NCI-H128 (cell line): ENCODE measurements around the gene SYTL2.
"Not testable (repeated sequence)": the region's sequence is repeated elsewhere in the genome, so short reads cannot be mapped to it uniquely, and the experiment has no call there.

Experiments used
- DNase-seq: peaks from one replicate; lab custom pipeline; 2025; ENCODE audit not compliant: unreplicated experiment; lab: John Stamatoyannopoulos, UW

SYTL2 gene

DNA sequence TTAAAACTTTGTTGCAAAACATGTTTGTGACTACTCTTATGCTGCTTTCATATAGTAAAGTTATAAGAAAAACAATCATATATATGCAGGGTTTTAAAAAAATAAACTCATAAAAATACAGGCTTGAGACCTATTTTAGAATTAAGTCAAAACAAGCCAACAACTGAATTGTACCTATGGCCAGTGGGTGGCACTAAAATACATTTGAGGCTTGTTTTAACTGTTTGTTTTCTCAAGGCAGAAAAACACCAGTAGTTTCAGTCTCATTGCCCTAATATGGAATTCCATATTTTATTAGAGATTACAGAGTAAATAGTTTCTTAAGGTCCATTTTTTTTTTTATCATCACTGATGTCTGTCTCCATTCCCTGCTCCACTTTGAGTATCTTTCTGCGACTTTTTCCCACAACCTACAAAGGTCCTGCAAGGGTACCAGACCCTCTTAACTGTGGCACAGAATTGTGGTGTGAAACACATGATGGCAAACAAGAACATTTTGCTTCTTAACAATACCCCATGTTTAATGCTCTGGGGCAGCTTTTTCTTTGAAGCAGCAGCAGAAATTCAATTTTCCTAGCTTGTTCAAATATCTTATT lies 116.5 kb downstream of the SYTL2 start:
- DNase-seq = no peak

DNA sequence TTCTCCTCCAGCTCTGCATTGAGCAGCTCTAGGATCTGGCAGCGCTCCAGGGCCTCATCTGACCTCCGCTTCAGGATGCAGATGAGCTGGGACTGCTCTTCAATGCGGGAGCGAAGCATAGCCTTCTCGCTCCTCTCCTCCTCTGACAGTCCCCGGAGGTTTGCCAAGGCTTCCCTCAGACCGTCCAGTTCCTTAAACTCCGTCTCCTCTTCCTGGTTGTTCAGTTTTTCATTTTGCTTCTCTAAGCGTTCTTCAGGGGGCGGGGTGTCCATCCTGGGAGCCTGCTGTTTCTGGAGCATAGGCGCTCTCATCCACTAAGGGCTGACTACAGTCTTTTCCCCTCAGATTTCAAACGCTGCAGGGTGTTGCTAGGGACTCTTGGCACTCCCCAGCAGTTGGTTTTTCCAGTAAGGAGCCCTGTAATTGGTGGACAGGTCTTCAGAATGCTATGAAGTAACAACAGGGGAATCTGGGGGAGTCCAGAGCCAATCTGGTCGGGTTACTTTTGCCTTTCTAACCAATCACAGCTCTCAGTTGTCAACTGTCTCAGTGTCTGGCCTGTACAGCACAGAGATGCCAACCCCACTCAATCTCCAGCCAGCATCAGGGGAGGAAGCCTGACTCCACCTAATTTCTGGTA lies 125.0 kb downstream of the SYTL2 start, which contains the start of gene CCDC89:
TSS of gene CCDC89 (minus strand) at position 376 of the 640 bp plus-strand sequence. CDS start at position 311, 65 bp downstream.
- DNase-seq = no peak

DNA sequence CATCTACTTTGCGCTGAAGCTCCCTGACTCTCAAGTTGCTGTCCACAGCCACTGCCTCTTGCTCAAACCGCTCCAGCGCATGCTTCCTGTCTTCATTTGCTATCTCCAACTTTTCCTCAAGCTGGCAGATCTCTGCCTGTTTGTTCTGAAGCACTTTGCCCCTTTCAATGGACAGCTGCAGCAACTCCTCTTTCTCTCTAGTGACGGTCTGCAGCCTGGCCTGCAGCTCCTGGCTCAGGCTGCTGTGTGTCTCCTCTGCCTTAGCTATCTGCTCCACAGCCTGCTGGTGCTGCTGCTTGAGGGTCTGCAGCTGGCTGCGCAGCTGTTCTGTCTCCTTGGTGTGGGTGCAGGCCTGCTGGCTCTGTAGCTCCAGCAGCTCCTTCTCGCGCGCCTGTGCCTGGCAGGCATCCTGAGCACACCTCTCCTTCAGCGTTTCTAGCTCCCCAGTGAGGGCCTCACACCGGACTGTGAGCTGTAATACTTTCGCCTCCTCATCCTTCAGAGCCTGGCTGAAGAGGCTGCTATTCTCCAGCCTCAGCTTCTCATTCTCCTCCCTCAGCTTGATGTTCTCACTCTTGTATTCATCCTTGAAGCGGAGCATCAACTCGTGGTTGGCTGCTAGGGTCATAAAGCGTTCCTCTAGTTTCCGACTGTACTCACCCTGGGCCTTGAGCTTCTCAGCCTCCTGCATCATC lies 125.7 kb downstream of the SYTL2 start:
- no peak for DNase-seq

DNA sequence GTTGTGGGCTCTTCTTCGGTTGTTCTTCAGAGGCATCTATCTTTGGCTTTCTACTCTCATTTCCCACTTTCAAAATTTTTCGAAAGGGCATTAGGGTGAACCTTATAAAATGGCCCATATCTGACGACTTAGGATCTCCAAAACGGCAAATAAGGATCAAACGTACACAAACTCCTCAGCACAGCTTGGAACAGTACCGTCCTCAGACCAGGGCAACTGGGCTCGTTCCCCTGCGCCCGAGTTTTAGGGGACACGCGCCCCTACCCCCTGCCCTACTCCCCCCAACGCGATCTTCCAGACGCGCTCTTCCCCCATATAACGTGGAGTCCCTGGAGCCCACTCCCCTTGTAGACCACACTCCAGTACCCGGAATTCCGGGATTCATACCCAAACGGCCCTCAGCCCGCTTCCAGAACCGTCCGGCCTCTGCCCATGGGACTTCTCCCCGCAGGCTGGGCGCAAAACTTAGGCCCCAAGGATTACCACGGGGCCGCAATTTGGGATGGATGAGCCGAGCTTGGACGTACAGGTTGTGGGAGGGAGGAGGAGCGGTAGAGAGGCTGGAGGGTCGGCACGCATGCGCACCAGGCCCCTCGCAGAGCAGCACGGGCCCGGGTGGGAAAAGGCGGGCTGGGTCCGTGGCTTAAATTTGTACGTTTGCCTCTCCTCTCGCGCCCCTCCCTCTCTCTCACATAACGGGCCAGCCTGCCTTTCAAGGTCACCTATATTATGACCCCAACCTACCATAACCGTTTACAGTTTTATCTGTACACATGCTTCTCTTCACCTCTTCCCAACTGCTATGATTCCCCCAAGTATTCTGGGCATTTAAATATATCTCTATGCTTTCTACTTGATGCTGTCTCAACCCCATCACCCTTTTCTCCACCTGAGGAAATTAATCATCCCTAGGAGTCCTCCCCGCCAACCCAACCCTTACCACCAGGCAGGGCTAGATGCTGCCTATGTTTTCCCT lies 128.3 kb downstream of the SYTL2 start:
- no peak for DNase-seq

DNA sequence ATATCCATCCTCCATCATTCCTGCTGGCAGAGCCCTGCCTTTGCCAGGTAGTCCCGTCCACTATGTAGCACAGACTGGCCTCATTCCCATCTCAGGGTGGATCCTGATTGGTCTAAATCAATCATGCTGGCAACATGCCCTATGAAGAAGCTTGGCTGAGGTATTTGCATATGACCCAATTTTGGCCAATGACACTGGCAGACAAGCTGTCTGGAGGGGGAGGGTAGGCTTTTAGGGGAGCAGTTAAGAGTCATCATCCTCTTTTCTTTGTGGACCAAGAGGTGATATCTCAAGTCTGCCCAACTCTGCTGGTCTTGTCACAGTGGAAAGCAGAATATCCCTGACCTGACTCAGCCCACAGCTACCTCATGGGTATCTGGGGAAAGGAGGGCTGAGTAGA lies 130.0 kb downstream of the SYTL2 start:
- DNase-seq = no peak

DNA sequence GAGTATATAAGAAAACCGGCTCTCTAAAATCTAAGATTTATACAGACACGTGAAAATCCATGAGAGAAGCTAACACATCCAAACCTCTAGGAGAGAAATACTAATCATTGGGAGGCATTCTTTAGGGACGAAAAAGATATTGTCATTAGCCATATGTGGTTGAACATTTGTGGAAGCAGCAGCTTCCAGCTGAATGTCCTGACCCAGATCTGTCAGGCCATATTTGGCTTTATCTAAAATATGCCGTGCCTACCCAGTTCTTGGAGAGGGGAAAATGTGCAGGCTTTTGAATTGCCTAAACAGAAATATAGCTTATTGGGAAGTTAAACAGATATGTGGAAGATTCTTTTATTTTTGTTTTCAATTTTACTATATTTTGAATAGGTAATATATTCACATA lies 131.4 kb downstream of the SYTL2 start:
- no peak for DNase-seq

DNA sequence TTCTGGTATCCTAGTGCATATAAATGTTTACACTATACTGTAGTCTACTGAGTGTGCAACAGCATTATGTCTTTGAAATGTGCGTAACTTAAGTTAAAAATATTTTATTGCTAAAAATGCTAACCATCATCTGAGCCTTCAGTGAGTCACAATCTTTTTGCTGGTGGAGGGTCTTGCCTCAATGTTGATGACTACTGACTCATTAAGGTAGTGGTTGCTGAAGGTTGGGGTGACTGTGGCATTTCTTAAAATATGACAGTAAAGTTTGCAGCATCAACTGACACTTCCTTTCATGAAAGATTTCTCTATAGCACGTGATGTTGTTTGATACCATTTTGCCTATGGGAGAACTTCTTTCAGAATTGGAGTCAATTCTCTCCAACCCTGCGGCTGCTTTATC lies 137.5 kb downstream of the SYTL2 start:
- DNase-seq = no peak

DNA sequence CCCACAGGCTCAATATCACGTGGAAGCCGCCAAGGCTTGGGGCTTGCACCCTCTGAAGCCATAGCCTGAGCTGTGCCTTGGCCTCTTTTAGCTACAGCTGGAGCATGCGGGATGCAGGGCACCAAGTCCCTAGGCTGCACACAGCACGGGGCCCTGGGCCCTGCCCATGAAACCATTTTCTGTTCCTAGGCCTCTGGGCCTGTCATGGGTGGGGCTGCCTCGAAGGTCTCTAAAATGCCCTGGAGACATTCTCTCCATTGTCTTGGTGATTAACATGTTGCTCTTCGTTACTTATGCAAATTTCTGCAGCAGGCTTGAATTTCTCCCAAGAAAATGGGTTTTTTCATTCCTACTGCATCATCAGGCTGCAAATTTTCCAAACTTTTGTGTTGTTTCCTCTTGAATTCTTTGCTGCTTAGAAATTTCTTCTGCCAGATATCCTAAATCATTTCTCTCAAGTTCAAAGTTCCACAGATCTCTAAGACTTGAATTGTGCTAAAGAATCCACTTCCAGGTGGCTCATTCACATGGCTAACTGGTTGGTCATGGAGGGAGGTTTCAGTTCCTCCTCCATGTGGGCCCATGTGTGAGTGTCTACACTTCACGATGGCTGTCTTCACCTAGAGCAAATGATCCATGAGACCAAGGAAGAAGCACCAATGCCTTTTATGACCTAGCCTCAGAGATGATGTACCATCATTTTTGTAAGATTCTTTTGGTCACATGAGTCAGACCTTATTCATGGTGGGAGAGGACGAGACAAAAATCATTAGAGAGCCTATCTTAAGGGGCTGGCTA lies 138.6 kb downstream of the SYTL2 start:
- DNase-seq = no peak

DNA sequence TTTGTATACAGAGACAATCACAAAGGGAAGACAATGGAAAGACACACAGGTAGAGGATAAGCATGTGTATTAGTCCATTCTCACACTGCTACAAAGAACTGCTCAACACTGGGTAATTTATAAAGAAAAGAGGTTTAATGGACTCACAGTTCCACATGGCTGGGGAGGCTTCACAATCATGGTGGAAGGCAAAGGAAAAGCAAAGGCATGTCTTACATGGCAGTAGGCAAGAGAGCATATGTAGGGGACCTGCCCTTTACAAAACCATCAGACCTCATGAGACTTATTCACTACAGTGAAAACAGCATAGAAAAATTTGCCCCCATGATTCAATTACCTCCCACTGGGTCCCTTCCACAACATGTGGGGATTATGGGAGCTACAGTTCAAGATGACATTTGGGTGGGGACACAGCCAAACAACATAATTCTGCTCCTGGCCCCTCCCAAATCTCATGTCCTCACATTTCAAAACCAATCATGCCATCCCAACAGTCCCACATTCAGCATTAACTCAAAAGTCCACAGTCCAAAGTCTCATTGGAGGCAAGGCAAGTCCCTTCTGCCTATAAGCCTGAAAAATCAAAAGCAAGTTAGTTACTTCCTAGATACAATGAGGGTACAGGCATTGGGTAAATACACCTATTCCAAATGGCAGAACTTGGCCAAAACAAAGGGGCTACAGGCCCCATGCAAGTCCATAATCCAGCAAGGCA lies 139.8 kb downstream of the SYTL2 start:
- DNase-seq = not testable (repeated sequence)

DNA sequence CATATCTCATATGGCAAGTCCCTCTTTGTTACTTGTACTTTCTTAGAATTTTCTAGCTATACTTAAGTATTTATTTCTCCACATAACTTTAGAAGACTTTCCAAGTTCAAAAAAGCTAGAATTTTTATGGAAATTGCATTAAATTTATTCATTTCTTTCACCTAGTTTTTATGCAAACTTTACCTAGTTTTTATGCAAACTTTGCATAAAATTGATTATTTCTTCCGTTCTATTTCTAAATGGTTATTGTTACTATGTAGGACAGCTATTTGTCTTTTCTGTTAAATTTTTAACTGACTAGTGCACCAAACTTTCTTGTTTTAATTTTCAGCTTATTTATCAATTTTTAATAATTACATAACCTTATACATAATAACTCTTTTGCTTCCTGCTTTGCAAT lies 142.8 kb downstream of the SYTL2 start:
- DNase-seq = no peak

DNA sequence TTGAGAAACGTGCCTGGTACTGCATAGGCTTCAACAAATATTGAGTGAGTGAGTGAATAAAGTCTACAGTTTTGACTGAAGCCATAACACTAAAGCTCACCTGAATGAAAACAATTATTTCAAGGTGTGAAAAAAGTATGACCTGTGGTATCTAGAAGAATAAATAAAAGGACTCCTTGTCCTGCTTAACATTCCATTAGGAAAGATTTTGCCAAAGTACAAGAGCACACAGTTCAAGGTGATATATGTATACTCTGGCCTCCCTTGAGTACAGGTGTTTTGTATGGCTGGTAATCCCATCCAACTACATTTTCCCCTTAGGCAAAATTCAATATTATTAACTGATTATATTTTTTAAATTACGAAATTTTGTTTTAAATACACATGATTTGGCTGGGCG lies 144.3 kb downstream of the SYTL2 start:
- DNase-seq = no peak

DNA sequence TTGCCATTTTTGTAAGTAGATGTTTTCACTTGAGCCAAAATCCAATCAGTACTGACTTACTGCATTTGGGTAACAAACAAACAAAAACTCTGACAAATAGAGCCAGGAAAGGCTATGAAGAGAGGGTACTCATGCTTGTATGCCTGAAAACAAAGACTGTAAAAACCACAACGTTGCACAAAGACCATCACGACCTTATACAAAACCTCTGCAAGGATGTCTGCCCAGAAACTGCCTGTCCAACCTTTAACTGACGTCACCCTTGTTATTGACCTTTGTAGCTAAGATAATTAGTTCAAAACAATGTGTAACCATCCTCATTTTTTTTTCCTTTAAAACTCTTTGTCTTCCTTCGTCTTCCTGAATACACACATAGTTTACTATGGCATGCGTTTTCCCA lies 145.2 kb downstream of the SYTL2 start:
- DNase-seq = no peak

DNA sequence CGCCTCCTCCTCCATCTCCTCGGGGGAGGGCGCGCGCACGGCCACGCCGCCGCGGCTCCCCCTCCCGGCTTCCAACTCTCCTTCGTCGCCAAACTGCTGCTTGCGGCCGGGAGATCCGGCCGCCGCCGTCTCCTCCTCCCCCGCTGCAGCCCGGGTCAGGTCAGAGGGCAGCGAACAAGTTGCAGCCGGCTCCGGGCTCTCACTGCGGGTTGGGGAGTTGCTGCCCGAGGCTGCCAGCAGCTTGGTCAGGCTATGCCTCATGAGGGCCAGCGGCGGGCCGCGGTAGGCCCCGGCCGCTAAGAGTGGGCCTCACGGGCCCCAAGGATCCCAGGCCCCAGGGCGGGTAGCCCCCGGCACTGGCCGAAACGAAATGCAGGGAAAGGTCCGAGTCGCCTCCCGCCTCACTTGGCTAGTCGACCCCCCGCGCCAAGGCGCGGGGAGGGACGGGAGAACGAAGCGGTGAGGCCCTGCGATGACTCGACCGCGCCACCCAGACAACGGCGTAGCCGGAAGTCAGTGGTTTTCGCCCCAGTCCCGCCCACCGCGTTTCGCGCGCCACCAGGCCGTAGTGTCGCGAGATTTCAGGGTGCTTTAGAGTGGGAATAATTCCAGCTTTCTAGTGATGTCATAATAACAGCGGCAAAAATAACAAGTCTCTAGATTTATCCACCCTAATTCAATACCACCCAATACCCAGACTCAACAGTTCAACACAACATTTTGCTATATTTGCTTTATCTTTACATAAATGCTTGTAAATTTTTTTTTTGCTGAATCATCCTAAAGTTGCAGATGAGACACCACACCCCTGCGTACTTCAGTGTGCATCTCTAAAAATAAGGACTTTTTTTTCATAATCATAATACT lies 146.1 kb downstream of the SYTL2 start, which contains the start of gene CREBZF:
TSS of gene CREBZF (minus strand) at position 515 of the 867 bp plus-strand sequence. CDS start at position 261, 254 bp downstream.
- DNase-seq = peak; percentile 95

DNA sequence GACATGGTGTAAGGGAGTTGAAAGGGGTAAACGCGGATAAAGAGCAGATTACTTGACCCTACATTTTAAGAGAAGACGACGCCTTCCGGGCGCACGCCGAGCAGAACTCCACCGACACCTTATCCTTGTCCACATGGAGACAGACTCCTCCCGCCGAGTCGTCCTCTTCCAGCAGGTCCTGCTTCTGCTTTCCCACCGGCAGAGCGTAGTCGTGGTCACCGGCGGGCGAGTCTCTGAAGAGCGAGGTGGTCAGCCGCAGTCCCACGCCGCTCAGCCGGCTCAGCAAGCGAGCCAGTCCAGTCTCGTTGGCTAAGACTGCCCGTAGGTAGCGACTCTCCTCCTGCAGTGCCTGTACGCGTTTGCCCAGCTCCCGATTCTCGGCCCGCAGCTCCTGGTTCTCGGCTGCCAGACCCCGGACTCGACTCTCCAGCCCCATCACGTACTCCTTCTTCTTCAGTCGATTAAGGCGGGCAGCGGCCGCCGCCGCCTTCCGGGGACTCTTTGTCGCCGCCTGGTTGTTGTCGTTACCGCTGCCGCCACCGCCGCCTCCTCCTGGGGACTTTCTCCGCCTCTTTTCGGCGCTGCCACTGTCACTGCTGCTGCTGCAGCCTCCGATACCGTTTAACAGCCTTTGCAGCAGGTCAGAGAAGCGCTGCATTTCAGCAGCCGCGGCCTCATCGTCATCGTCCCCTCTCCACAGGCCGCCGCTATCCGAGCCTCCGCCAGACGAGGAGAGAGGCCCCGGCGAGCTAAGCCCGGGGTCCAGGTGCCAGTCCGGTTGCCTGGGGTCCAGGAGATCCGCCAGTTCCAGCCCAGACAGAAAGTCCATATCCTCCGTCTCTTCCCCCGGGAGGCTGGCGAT lies 147.0 kb downstream of the SYTL2 start:
- peak; percentile 32 for DNase-seq

DNA sequence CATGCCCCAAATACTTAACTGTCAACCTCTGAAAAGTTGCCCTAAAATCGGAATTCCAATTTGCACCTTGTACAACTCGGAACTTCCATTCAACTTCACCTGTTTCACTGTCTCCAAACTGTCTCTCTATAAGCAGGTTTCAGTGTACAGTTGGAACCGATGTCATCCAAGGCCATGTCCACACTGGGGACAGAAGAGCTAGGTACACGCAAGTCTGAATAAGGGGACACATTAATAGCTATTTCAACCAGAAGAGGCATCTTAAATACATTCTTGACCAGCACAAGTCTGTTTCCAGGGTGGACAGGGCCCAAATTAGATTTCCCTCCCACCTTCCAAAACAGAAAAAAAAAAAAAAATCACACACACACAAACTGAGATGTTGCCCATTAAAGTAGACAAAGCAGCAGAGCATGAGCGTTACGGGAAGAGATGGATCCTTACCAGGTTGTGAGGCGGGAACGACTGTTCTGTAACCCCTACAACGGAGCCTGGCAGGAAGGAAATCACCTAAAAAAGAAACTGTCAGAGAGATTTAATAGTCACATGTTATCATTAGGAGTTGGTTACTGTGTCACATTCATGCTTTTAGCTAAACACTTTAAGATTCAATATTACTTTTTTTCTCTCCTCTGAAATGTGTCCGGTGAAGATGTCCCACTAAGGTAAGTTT lies 147.7 kb downstream of the SYTL2 start:
- no peak for DNase-seq

DNA sequence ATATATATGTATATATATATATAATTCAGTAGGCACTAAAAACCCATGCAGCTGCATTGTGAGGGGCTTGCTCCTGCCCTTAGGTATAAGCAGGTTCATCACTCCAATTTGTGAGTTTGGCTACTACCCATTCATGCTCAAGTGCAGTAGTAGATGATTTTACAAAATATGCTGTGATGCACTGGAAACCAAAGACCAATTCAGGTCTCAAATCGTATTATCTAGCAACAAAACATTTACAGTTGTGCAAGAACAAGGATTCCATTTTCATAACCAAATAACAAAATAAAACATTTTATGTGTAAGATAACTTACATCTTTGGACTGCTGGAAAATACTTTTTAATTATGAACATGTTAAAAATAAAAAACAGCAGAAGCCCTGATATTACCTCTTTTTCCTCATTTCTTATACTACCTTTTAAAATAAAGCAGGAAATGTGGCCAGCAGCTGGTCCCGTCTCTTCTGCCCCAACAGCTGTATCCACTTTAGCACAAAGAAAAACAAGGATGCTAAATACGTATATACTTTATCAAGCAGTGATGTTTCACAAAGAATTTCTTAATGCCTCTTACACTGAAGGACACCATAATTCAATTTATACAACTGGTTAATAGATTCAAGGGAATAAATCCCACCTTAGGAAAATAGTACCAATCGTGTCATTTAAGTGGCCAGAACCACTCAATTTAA lies 148.8 kb downstream of the SYTL2 start:
- no peak for DNase-seq

DNA sequence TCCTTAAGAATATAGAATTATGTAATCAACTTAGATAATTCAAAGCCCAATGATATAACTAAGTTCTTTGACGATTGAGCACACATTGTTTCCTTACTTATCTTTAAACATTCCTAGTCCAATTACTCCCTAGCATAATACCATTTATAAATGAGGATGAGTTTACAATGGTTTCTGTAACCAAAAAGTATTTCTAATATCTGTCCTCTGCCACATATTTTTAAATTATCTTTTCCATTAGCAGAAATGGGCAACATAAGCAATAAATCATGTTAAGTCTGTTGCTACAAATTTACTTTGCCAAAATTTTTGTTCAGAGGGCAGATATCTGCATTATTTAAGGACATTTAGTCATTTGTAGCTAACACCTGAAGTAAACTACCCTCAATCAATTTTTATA lies 152.8 kb downstream of the SYTL2 start:
- no peak for DNase-seq
